ENCODE data around the gene CBLN3.
A peak's percentile ranks its signal among the peaks of the same experiment; 100 is the strongest.

Gene CBLN3

GRCh38 chr14:24442240-24443052 is 13.0 kb upstream of the CBLN3 start, which contains the start of gene SDR39U1 (continued):
- peak; percentile 77 for TF ChIP-seq KLF1 (tag by site-specific recombination; IDR thresholded peaks at IDR 0.05)
- TF ChIP-seq ZNF133 (tag by site-specific recombination; IDR thresholded peaks at IDR 0.05), result no peak
- no peak for TF ChIP-seq ZNF548 (tag by site-specific recombination; IDR thresholded peaks at IDR 0.05)
- peak; percentile 44 for TF ChIP-seq EGR2 (tag by site-specific recombination; IDR thresholded peaks at IDR 0.05; ENCODE audit: low read depth)
- no peak for TF ChIP-seq ZNF654 (tag by site-specific recombination; IDR thresholded peaks at IDR 0.05; ENCODE audit: low read depth)
- TF ChIP-seq ZNF501 (tag by site-specific recombination; IDR thresholded peaks at IDR 0.05), result peak; percentile 58; the same call in 1 of the 2 replicates
- TF ChIP-seq ATF2 (tag by site-specific recombination; IDR thresholded peaks at IDR 0.05; ENCODE audit: low read depth), result 0 out of 2 replicates have a peak, but pooled peaks have one; percentile 41
- no peak for TF ChIP-seq ZNF585B (tag by site-specific recombination; IDR thresholded peaks at IDR 0.05)
- no peak for TF ChIP-seq ZIC2 (tag by site-specific recombination; IDR thresholded peaks at IDR 0.05)
- TF ChIP-seq ZFP41 (tag by site-specific recombination; IDR thresholded peaks at IDR 0.05; ENCODE audit: borderline replicate concordance), result no peak
- TF ChIP-seq ZNF529 (tag by site-specific recombination; IDR thresholded peaks at IDR 0.05; ENCODE audit: insufficient replicate concordance), result no peak
- no peak for TF ChIP-seq ZNF510 (tag by site-specific recombination; IDR thresholded peaks at IDR 0.05; ENCODE audit: insufficient replicate concordance)
- TF ChIP-seq ZNF302 (tag by site-specific recombination; IDR thresholded peaks at IDR 0.05; ENCODE audit: low read depth), result no peak
- TF ChIP-seq ZNF776 (tag by site-specific recombination; IDR thresholded peaks at IDR 0.05; ENCODE audit: borderline replicate concordance), result no peak
- no peak for TF ChIP-seq PRDM1 (tag by site-specific recombination; IDR thresholded peaks at IDR 0.05)
- TF ChIP-seq ZNF155 (tag by site-specific recombination; IDR thresholded peaks at IDR 0.05), result no peak
- peak; percentile 62; the same call in 1 of the 2 replicates for TF ChIP-seq ZNF394 (tag by site-specific recombination; IDR thresholded peaks at IDR 0.05; ENCODE audit: borderline replicate concordance)
- no peak for TF ChIP-seq ZNF292 (tag by site-specific recombination; IDR thresholded peaks at IDR 0.05; ENCODE audit: borderline replicate concordance, low read depth)
- no peak for TF ChIP-seq ZNF514 (tag by site-specific recombination; IDR thresholded peaks at IDR 0.05)
- TF ChIP-seq ZBTB1 (tag by site-specific recombination; IDR thresholded peaks at IDR 0.05), result 0 out of 2 replicates have a peak, but pooled peaks have one; percentile 30
- no peak for TF ChIP-seq ZNF362 (tag by site-specific recombination; IDR thresholded peaks at IDR 0.05)
- no peak for TF ChIP-seq ZNF670 (tag by site-specific recombination; IDR thresholded peaks at IDR 0.05; ENCODE audit: low read depth)
- no peak for TF ChIP-seq ZFP37 (tag by site-specific recombination; IDR thresholded peaks at IDR 0.05)
- TF ChIP-seq ZNF274 (IDR thresholded peaks at IDR 0.05; ENCODE audit: low read length), result no peak
- TF ChIP-seq ZNF274 (tag by site-specific recombination; IDR thresholded peaks at IDR 0.05; ENCODE audit: borderline replicate concordance), result no peak
- no peak for TF ChIP-seq ZNF404 (tag by site-specific recombination; IDR thresholded peaks at IDR 0.05)
- no peak for TF ChIP-seq YY1 (tag by site-specific recombination; IDR thresholded peaks at IDR 0.05)
- TF ChIP-seq, protein P1, sequence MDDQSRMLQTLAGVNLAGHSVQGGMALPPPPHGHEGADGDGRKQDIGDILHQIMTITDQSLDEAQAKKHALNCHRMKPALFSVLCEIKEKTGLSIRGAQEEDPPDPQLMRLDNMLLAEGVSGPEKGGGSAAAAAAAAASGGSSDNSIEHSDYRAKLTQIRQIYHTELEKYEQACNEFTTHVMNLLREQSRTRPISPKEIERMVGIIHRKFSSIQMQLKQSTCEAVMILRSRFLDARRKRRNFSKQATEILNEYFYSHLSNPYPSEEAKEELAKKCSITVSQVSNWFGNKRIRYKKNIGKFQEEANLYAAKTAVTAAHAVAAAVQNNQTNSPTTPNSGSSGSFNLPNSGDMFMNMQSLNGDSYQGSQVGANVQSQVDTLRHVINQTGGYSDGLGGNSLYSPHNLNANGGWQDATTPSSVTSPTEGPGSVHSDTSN (CRISPR knock-in tag; IDR thresholded peaks at IDR 0.05), result no peak
- TF ChIP-seq KLF9 (tag by site-specific recombination; IDR thresholded peaks at IDR 0.05; ENCODE audit: low read depth), result 0 out of 2 replicates have a peak, but pooled peaks have one; percentile 25
- TF ChIP-seq ZNF513 (tag by site-specific recombination; IDR thresholded peaks at IDR 0.05), result no peak
- no peak for TF ChIP-seq ZNF521 (tag by site-specific recombination; IDR thresholded peaks at IDR 0.05)
- TF ChIP-seq GLI4 (tag by site-specific recombination; IDR thresholded peaks at IDR 0.05), result no peak
- TF ChIP-seq, protein P2, sequence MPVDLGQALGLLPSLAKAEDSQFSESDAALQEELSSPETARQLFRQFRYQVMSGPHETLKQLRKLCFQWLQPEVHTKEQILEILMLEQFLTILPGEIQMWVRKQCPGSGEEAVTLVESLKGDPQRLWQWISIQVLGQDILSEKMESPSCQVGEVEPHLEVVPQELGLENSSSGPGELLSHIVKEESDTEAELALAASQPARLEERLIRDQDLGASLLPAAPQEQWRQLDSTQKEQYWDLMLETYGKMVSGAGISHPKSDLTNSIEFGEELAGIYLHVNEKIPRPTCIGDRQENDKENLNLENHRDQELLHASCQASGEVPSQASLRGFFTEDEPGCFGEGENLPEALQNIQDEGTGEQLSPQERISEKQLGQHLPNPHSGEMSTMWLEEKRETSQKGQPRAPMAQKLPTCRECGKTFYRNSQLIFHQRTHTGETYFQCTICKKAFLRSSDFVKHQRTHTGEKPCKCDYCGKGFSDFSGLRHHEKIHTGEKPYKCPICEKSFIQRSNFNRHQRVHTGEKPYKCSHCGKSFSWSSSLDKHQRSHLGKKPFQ (tag by site-specific recombination; IDR thresholded peaks at IDR 0.05), result no peak
